Activated CD4-positive, alpha-beta T cell treated with anti-CD3 and anti-CD28 coated beads, Interleukin-10, Interleukin-2, amounts not matched to agents 100 ng/mL and 50 ng/mL, durations not matched to agents 16 hours and 8 hours (primary cell): Measurements from ENCODE around the gene IL3.
"Not testable (repeated sequence)": the region's sequence is repeated elsewhere in the genome, so short reads cannot be mapped to it uniquely, and the experiment has no call there.

Source experiments
- DNase-seq: peaks from one replicate; pipeline ENCODE4 v3.0.0-alpha.2; 2020

Gene IL3

DNA sequence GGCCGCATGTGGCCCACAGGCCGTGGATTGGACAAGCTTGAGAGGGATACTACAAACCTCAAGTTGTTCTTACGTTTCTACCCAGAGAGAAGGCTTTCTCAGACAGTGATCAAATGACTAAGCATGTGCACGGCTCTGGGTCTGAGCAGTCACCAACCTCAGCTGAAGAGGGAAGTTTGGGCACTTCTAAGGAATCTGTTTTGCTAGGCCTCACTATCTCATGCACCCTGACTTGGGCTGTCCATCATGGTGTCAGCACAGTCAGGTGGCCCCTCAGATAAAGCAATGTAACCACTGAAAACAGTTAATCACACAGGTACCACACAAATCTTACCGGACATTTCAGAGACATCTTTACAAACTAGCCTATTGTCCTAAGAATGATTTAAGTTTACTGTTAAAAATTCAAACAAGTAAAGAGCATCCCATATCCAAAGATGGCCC, 37.7 kb downstream of the IL3 start:
- DNase-seq, result peak; percentile 81

DNA sequence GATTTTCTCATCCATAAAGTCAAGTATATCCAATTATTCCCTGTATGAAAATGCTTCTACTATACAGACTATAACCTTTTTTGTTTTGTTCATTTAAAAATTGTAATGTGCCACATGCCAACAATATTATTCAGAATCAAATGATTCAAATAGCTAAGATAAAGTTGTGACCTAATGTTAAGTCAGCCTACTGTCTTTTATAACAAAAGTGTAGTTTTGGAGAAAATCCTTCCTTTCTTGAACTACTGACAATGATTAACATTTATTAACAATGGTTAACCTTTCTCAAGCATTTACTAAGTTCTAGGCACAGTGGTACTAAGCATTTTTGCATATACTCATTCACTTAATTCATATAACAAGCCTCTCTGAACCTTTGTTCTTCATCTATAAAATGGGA, 38.2 kb downstream of the IL3 start:
- DNase-seq, result no peak

DNA sequence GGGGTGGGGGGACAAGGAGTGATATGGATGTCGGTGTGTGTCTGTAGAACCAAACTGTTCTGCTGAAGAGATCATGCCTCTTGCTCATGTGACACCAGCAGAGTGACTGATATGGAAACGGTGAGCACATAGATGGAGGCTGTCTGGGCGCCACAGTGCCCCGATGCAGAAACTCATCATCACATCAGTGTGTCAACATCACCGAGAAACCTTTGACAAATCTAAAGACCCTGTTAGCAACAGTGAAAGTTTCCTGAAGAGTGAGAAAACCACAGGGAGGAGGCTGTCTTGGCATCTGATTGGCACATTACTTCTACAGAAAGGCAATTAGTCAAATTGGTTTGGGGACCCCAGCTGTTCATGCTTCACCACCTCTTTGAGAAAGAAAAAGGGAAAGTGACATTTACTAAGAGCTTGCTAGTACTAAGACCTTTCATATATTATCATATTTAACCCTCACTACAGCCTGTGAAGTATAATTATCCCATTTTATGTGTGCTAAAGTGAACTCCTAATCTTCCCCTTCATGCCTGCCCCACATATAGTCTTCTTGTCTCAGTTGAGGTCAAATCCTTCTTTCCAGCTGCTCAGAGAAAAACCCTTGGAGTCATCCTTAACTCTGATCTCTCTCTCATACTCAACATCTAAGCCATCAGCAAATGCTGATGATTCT, 38.8 kb downstream of the IL3 start:
- DNase-seq, result peak; percentile 96

DNA sequence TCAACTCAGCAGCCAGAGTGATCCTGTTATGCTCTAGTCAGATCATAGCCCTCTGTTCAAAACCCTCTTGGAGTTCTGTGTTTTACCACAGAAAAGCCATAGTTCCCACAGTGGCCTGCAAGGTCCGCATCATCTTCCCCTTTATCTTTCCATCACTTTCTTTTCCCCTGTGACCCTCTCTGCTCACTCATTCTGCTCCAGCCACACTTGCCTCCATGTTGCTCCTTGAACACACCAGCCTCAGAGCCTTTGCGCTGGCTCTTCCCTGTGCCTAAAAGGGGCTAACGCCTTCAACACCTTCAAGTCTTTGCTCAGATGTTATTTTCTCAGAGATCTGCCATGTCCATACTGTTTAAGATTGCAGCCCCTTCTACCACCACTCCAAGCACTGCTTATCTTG, 39.5 kb downstream of the IL3 start:
- DNase-seq, result peak; percentile 42

DNA sequence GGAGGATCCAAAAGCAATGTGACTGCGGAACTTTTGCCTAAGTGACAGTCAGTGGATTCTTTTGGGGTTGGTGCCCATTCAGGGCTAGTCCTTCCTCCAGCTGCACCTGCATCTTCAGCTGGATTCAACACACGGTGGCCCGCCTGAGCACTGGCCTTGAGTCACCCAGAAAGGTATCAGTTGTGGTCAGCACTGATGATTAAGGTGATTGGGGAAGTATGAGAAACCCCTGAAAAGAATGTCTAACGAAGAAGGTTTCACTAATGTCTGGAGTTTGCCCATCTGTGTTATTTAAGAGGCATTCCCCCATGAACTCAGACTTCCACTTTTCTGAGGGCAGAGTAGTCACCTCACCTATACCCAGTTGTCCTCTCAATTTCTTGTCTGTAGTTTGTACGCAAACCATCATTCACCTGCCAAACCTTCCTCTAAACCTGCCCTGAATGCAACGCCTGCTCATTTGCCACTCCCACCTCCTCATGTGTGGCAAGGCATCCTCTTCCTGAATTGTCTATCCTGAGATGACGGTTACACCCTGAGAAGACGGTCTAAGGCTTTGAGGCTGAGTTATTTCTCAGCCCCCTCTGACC, 40.3 kb downstream of the IL3 start:
- DNase-seq, result peak; percentile 69

DNA sequence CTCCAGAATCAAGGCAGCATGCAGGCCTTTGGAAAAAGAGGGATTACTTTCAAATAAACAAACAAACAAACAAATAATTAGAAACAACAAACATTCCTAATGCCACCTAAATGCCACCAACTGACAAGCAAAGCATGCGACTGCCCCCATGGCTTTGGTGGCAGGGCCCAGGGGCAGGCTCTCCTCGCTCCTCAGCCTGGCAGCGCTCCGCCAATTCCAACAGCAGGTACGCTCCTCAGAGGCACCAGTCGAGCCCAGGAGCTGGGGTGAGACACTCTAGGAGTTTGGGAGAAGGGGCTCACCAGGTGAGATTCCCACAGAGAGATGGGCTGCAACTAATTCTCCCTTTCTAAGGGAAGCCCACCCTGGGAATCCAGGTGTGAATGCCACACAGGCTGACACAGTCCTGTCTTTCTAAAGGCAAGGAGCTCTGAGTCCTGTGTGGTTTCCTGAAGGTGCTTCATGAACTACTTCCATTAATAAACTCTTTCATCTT, 41.0 kb downstream of the IL3 start:
- DNase-seq, result no peak

DNA sequence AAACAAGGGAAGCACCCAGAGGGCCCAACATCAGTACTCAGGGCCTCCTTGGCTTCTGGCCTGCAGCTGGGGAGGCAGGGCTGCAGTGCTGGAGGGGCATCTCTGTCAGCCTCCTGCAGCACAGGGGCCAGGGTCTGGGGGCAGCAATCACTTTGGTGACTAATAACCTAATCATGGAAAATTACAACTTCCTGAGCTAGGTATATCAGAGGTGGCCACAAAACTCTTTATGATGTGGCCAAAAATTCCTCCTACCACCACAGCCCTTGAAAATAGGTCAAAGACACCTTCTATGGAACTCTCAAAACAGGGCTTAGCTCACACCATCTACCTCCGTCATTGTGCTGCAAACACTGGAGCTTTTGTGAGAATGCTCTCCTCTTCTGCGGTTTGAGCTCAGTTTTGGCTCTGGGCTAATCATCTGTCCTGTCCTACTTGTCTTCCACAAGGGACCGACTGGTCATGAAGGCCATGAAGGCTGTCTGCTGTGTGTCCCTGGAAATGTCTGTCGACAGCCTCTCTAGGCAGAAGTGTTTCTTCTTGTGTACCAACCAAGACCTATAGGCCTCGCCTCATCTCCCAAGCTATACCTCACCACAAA, 41.7 kb downstream of the IL3 start:
- peak; percentile 74 for DNase-seq

DNA sequence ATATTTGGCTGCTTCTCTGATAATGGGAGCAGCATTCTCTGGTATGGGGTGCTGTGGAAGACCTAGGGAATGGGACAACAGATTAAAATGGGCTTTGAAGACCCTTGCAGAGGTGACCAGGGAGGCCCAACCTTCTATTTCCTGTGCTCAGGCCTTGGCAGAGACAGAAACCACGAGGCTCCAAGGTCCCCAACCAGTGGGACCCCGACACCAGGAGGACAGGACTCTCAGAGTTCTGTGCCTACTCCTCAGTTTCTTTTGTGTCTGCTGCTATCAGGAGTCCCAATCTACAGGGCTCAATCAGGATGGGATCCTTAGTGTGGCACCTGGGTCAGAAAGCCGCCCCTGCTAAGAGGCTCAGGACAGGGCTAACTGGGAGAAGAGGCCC, 42.5 kb downstream of the IL3 start:
- no peak for DNase-seq

DNA sequence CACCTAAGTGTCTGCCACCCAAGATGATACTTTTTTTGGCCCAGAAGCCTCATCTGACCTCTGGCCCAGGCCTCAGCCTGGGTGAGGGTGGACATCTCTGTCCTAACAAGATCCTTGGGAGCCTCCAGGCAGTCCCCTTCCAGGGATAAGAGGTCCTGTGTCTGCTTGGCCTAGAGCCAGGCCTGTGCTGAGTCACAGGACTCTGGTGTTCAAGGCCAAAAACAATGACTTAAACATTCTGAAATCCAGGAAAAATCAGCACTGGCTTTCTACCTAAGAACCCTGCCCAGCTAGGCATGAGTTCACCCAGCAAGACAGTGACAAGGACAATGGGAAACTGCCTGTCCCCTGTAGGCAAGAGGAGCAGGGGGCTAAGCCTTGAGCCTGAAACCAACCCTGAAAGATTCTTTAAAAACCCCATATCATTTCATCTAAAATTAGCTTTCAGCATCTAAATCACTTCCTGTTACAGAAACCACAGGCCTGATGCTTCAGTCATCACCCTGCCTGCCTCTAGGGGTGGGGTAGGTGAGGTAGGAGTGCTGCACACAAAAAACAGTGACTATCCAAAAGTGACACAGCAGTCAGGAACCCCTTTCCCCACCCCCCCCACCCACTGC, 43.0 kb downstream of the IL3 start:
- peak; percentile 94 for DNase-seq

DNA sequence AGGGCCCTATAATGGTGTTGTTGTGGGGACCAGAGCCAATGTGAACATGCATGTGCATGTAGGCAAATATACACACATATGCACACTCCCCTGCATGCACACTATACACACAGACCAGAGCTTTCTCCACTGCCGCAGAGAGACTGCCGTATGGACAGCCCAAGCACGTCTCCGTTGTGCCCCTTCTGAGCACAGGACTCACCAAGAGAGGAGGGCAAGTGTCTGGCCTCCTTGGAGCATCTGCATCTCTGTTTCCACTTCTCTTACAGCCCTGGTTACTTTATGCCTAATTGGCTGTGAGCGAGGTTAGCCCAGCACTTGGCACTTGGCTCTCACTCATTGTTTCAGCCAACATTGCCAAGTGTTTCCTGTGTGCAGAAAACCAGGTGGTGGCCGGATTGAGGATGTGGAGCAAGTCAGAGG, 43.5 kb downstream of the IL3 start:
- DNase-seq, result peak; percentile 63

DNA sequence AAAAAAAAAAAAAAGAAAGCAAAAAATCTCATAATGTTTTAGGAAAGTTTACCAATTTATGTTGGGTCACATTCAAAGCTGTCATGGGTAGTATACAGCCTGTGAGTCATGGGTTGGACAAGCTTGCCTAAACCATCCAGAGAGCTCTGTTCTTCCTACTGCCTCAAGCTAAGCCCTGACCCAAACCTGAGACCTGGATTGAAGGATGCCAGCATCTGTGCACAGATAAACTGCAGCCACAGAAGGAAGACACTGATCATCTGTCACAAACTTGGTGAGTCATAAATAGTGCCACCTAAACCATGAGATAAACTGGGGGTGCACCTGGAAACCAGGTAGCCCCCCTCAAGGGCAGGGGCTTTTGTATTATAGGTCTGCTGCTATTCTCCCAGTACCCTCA, 44.1 kb downstream of the IL3 start:
- peak; percentile 38 for DNase-seq

DNA sequence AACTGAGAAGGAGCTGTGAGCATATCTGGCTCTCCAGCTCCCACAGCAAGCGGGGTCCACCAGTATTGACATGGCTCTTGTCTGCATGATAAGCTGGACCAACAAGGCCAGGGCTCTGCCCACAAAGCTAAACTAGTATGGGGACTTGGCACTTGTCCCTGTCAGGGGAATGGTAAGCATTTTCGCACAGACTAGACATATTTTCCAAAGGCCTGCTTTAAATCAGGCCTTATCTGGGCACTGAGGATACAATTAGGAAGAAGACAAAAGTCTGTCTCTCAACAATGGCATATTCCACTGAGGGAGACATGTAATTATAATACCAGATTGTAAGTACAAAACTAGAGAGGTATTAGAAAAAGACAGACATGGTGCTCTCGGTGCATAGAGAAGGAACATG, 45.2 kb downstream of the IL3 start:
- no peak for DNase-seq

DNA sequence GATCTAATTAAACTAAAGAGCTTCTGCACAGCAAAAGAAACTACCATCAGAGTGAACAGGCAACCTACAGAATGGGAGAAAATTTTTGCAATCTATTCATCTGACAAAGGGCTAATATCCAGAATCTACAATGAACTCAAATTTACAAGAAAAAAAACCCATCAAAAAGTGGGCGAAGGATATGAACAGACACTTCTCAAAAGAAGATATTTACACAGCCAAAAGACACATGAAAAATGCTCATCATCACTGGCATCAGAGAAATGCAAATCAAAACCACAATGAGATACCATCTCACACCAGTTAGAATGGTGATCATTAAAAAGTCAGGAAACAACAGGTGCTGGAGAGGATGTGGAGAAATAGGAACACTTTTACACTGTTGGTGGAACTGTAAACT, 48.0 kb downstream of the IL3 start:
- DNase-seq, result not testable (repeated sequence)

DNA sequence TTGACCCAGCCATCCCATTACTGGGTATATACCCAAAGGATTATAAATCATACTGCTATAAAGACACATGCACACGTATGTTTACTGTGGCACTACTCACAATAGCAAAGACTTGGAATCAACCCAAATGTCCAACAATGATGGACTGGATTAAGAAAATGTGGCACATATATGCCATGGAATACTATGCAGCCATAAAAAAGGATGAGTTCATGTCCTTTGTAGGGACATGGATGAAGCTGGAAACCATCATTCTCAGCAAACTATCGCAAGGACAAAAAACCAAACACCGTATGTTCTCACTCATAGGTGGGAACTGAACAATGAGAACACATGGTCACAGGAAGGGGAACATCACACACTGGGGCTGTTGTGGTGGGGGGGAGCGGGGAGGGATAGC, 48.5 kb downstream of the IL3 start:
- not testable (repeated sequence) for DNase-seq

DNA sequence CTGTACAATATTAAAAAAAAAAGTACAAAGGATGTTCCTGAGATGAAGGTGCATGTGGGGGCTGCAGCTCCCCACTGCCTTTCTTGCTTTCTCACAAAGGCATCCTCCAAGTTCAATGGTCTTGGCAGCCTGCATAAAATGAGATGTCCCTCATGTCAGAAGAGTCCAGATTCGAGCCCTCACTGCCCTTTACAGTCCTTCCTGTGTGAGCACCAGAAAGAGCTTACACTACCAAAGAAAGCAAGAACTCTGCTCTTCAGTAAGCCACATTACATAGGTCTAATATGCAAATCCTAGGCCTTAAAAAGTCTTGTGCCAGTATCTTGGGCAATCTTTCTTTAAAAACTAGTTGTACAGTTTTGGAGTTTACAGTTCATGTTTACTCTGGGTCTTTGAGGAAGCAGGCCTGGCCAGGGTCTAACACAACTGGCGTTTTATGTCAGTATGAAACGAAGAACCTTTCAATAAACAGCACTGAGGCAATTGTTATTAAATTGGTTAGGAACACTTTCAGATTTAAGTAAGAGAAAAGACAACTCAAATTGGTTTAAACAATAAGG, 49.1 kb downstream of the IL3 start:
- DNase-seq, result no peak

DNA sequence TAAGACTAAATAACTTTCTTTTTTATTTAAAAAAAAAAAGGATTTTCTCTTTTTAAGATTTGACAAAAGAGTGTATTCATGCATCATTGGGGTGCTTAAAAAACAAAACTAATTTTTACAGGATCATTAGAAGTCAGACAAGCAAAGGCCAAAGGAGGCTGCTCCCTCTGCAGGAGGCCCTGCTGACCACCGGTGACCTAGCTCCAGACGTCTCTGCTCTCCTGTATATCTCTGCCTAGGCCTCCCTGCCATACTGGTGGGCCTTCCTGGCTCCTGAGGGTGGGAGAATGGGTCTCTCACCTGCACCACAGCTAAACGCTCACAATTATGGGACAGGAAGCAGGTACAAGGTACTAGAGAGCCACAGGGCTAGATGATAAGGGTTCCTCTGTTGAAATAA, 49.7 kb downstream of the IL3 start:
- no peak for DNase-seq

DNA sequence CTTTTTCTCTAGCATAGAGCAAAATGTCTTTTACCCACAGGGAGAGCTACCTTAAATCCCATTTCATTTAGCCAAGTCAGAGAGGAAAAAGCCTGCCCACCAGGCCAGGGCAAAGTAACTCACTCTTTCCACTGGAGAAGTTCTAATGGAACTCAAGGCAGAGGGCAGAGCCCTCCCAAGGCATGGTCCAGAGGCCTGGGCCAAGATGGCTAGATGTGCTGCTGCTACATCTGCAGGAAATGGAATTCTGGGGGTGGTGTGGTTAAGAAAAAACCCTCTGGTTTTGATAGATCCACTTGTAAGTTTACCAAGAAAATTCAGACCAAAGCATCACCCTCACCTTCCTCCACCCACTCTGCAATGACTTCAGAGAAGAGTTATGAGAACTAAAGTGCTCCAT, 50.5 kb downstream of the IL3 start:
- peak; percentile 64 for DNase-seq

DNA sequence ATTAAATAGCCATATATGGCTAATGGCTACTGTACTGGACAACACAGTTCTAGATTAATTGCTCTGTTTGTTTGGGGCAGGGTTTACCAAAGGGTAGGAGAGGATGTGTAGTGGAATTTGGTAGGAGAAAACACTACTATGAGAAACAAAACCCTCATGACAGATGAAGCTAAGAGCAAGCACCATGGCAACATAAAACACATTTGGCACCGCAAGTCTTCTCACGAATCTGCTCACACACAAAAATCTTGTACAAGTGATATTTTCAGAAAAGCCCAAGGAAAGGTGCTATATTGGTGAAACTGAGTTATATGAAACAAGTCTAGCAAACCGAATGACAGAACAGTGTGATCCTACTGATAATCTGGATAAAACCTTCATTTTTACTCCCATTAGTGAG, 51.7 kb downstream of the IL3 start:
- DNase-seq, result no peak
